ENCODE data around the gene ADCY10.

Gene ADCY10

GRCh38 chr1:167770127-167770526 lies 143.8 kb downstream of the ADCY10 start:
- H3K4me3 ChIP-seq (ENCODE audit: severe bottlenecking): no peak overlapping the region
- H3K4me1 ChIP-seq (ENCODE audit: insufficient read depth, poor library complexity, severe bottlenecking): peaks cover 7% of the 10 kb centered on the region
- ATAC-seq (ENCODE audit: low read depth) (no peak), DNase-seq (ENCODE audit: low spot score) (no peak)
- TF ChIP-seq, protein P1, sequence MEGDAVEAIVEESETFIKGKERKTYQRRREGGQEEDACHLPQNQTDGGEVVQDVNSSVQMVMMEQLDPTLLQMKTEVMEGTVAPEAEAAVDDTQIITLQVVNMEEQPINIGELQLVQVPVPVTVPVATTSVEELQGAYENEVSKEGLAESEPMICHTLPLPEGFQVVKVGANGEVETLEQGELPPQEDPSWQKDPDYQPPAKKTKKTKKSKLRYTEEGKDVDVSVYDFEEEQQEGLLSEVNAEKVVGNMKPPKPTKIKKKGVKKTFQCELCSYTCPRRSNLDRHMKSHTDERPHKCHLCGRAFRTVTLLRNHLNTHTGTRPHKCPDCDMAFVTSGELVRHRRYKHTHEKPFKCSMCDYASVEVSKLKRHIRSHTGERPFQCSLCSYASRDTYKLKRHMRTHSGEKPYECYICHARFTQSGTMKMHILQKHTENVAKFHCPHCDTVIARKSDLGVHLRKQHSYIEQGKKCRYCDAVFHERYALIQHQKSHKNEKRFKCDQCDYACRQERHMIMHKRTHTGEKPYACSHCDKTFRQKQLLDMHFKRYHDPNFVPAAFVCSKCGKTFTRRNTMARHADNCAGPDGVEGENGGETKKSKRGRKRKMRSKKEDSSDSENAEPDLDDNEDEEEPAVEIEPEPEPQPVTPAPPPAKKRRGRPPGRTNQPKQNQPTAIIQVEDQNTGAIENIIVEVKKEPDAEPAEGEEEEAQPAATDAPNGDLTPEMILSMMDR (IDR thresholded peaks at IDR 0.05; ENCODE audit: poor library complexity, severe bottlenecking): no peak
- no peak overlapping the region for H3K27ac ChIP-seq (ENCODE audit: poor library complexity, severe bottlenecking)
- H3K27me3 ChIP-seq (ENCODE audit: insufficient read depth, poor library complexity, severe bottlenecking): no peaks in the 10 kb centered on the region
- H3K9me3 ChIP-seq (ENCODE audit: severe bottlenecking): no peaks in the 10 kb centered on the region
- peaks cover 86% of the 10 kb centered on the region for H3K36me3 ChIP-seq (ENCODE audit: low read depth)

GRCh38 chr1:167767761-167768160 lies 146.2 kb downstream of the ADCY10 start:
- Histone ChIP-seq H3K9me3 (ENCODE audit: severe bottlenecking) (no peaks in the 10 kb centered on the region), H3K36me3 (ENCODE audit: low read depth) (peaks cover 67% of the 10 kb centered on the region), H3K27ac (ENCODE audit: poor library complexity, severe bottlenecking) (no peak overlapping the region), H3K4me3 (ENCODE audit: severe bottlenecking) (no peak overlapping the region), H3K27me3 (ENCODE audit: insufficient read depth, poor library complexity, severe bottlenecking) (no peaks in the 10 kb centered on the region), H3K4me1 (ENCODE audit: insufficient read depth, poor library complexity, severe bottlenecking) (peaks cover 9% of the 10 kb centered on the region)
- DNase-seq (ENCODE audit: low spot score) (no peak), ATAC-seq (ENCODE audit: low read depth) (no peak)
- TF ChIP-seq, protein P1 (IDR thresholded peaks at IDR 0.05; ENCODE audit: poor library complexity, severe bottlenecking): no peak

- Histone ChIP-seq H3K4me3 (ENCODE audit: severe bottlenecking) (no peak overlapping the region), H3K27ac (ENCODE audit: poor library complexity, severe bottlenecking) (no peak overlapping the region), H3K27me3 (ENCODE audit: insufficient read depth, poor library complexity, severe bottlenecking) (no peaks in the 10 kb centered on the region), H3K4me1 (ENCODE audit: insufficient read depth, poor library complexity, severe bottlenecking) (peaks cover 12% of the 10 kb centered on the region), H3K9me3 (ENCODE audit: severe bottlenecking) (no peaks in the 10 kb centered on the region), H3K36me3 (ENCODE audit: low read depth) (peaks cover 59% of the 10 kb centered on the region)
- TF ChIP-seq, protein P1 (IDR thresholded peaks at IDR 0.05; ENCODE audit: poor library complexity, severe bottlenecking): no peak
- no peak for DNase-seq (ENCODE audit: low spot score)
- peak; percentile 36; the same call in 1 of the 3 replicates for ATAC-seq (ENCODE audit: low read depth)
Observed at GRCh38 chr1:167766538-167766937, 147.4 kb downstream of the ADCY10 start.

DNA sequence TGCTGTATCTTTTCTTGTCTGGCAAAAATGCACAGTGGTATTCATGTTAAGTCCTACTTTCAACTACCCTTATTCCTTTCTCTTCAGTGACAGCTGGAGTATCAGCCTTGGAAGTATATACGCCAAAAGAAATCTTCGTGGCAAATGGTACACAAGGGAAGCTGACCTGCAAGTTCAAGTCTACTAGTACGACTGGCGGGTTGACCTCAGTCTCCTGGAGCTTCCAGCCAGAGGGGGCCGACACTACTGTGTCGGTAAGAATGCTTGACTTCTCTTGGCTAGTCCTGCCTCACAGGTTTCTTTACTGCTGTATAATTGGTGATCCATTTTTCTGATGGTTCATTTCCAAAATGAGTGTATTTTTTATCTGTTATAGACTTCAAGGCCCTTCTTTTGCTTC lies 148.4 kb downstream of the ADCY10 start:
- peaks cover 12% of the 10 kb centered on the region for H3K4me1 ChIP-seq (ENCODE audit: insufficient read depth, poor library complexity, severe bottlenecking)
- no peaks in the 10 kb centered on the region for H3K27me3 ChIP-seq (ENCODE audit: insufficient read depth, poor library complexity, severe bottlenecking)
- TF ChIP-seq, protein P1 (IDR thresholded peaks at IDR 0.05; ENCODE audit: poor library complexity, severe bottlenecking): no peak
- H3K9me3 ChIP-seq (ENCODE audit: severe bottlenecking): no peaks in the 10 kb centered on the region
- no peak overlapping the region for H3K4me3 ChIP-seq (ENCODE audit: severe bottlenecking)
- H3K27ac ChIP-seq (ENCODE audit: poor library complexity, severe bottlenecking): no peak overlapping the region
- no peak for DNase-seq (ENCODE audit: low spot score)
- no peak for ATAC-seq (ENCODE audit: low read depth)
- H3K36me3 ChIP-seq (ENCODE audit: low read depth): peaks cover 57% of the 10 kb centered on the region

GRCh38 chr1:167764458-167765330 lies 149.2 kb downstream of the ADCY10 start:
- no peaks in the 10 kb centered on the region for H3K27me3 ChIP-seq (ENCODE audit: insufficient read depth, poor library complexity, severe bottlenecking)
- H3K36me3 ChIP-seq (ENCODE audit: low read depth): peaks cover 49% of the 10 kb centered on the region
- no peak overlapping the region for H3K4me3 ChIP-seq (ENCODE audit: severe bottlenecking)
- DNase-seq (ENCODE audit: low spot score) (no peak), ATAC-seq (ENCODE audit: low read depth) (no peak)
- H3K4me1 ChIP-seq (ENCODE audit: insufficient read depth, poor library complexity, severe bottlenecking): peaks cover 12% of the 10 kb centered on the region
- TF ChIP-seq, protein P1 (IDR thresholded peaks at IDR 0.05; ENCODE audit: poor library complexity, severe bottlenecking): no peak
- no peaks in the 10 kb centered on the region for H3K9me3 ChIP-seq (ENCODE audit: severe bottlenecking)
- no peak overlapping the region for H3K27ac ChIP-seq (ENCODE audit: poor library complexity, severe bottlenecking)

Measured in RWPE2 (cell line).